KOPT-K1 (cell line): ENCODE data around the gene ERFL.

Experiments used
- H3K27ac ChIP-seq: fragments of 200-600 bp; sonication (generic); 2 replicates; pipeline ENCODE4 v1.5.1; 2016; ENCODE audit warnings: antibody characterized with exemption, mild to moderate bottlenecking, low read depth, low read length; ENCODE audit not compliant: poor library complexity, severe bottlenecking
- H3K36me3 ChIP-seq: fragments of 200-600 bp; sonication (generic); 2 replicates; pipeline ENCODE4 v1.5.1; 2017; ENCODE audit warnings: antibody characterized with exemption, mild to moderate bottlenecking, low read length, moderate library complexity; ENCODE audit not compliant: insufficient read depth
- H3K9me3 ChIP-seq: fragments of 200-600 bp; sonication (generic); 2 replicates; pipeline ENCODE4 v1.5.1; 2017; ENCODE audit warnings: antibody characterized with exemption, low read length, mild to moderate bottlenecking; ENCODE audit not compliant: insufficient read depth, poor library complexity, severe bottlenecking

ERFL gene

GRCh38 chr19:41925208-41926003 lies 2.8 kb downstream of the ERFL start:
- no peak overlapping the region for H3K27ac ChIP-seq
- H3K9me3 ChIP-seq = no peaks in the 10 kb centered on the region
- no peaks in the 10 kb centered on the region for H3K36me3 ChIP-seq

- Histone ChIP-seq H3K27ac (no peak overlapping the region), H3K9me3 (no peaks in the 10 kb centered on the region), H3K36me3 (no peaks in the 10 kb centered on the region)
Observed at GRCh38 chr19:41924151-41925145, 3.8 kb downstream of the ERFL start.

DNA sequence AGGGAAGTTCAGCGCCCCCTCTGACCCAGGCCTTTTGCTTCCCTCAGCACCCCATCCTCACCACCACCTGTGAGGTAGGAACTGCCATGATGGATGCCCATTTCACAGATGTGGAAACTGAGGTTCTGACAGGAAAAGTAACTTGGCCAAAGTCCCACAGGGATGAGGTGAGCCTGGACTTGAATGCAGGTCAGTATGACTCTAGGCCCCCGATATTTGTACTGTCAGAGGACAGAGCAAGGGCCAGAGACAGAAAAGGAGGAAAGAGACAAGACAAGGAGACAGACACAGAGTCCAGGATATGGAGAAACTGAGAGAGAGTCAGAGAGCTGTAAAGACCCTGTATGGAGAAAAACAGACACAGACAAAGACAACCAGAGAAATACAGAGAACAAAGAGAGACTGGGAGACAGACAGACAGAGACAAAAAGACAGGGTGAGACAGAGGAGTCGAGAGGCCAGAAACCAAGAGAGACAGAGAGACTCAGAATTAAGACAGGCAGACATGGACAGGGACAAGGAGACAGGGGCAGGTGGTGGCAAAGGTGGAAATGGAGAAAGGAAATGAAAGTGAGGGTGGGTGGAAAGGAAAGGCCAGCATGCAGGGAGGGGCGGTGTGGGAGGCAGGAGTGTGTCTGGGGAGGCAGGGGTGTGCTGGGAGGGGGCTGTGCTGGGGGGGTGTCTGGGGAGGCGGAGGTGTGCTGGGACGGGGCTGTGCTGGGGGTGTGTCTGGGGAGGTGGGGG lies 5.0 kb downstream of the ERFL start:
- H3K9me3 ChIP-seq = no peaks in the 10 kb centered on the region

GRCh38 chr19:41922585-41922984 lies 5.7 kb downstream of the ERFL start:
- no peaks in the 10 kb centered on the region for H3K9me3 ChIP-seq
- no peaks in the 10 kb centered on the region for H3K36me3 ChIP-seq
- no peak overlapping the region for H3K27ac ChIP-seq

More for the DNA sequence above, 5.0 kb downstream of the ERFL start:
- no peaks in the 10 kb centered on the region for H3K36me3 ChIP-seq
- H3K27ac ChIP-seq = no peak overlapping the region

- Histone ChIP-seq H3K9me3 (no peaks in the 10 kb centered on the region), H3K36me3 (no peaks in the 10 kb centered on the region), H3K27ac (no peak overlapping the region)
Observed at GRCh38 chr19:41921577-41922576, 6.4 kb downstream of the ERFL start.

GRCh38 chr19:41920882-41921576 lies 7.2 kb downstream of the ERFL start:
- no peak overlapping the region for H3K27ac ChIP-seq
- H3K36me3 ChIP-seq = no peaks in the 10 kb centered on the region

DNA sequence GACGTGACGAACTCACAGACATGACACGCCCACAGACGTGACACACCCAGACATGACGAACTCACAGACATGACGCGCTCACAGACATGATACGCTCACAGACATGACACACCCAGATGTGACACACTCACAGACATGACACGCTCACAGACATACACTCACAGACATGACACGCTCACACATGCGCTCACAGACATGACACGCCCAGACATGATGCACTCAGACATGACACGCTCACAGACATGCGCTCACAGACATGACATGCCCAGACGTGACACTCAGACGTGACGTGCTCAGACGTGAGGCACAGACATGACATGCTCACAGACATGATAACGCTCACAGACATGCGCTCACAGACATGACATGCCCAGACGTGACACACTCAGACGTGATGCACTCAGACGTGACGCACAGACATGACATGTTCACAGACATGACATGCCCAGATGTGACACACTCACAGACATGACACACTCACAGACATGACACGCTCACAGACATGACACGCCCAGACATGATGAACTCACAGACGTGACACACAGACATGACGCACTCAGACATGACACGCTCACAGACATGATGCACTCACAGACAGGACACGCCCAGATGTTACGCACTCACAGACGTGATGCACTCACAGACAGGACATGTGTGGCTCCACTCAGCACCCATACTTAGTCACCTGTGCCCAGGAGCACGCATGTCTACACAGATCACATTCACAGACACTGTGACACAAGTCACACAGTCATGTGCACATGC lies 8.1 kb downstream of the ERFL start:
- no peaks in the 10 kb centered on the region for H3K36me3 ChIP-seq
- H3K9me3 ChIP-seq = no peaks in the 10 kb centered on the region
- no peak overlapping the region for H3K27ac ChIP-seq

More at GRCh38 chr19:41920882-41921576, 7.2 kb downstream of the ERFL start:
- H3K9me3 ChIP-seq = no peaks in the 10 kb centered on the region

DNA sequence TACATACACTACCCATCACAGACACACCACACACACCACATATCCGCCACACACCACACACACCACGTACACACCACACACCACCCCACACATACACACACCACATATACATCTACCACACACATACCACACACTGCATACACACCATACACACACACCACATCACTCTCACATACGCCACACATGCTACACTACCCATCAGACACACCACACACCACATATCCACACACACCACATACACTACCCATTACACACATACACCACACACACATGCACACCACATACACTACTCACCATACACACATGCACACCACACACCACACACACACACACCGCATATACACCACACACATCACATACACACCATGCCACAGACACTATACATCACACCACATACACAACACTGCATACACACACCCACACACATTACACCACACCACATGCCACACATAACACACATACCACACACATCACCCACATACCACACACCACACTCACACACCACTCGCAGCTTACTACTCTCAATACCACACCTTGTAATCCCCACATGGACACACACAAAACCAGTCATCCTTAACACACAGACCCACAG lies 9.5 kb downstream of the ERFL start:
- H3K36me3 ChIP-seq = no peaks in the 10 kb centered on the region
- no peaks in the 10 kb centered on the region for H3K9me3 ChIP-seq
- no peak overlapping the region for H3K27ac ChIP-seq

DNA sequence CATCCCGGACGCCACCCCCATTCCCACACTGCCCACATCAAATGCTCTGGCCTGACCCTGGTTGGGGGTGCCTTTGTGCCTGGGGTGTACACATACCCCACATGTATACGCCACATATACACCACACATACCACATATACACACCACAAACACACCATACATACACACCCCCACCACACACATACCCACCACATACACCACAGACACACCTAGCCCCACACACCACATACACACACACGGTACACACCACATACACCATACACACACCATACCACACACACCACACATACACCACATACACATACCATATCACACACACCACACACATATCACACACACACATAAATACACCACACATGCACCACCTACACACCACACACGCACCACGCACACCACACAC lies 10.2 kb downstream of the ERFL start:
- Histone ChIP-seq H3K27ac (no peak overlapping the region), H3K9me3 (no peaks in the 10 kb centered on the region), H3K36me3 (no peaks in the 10 kb centered on the region)

- Histone ChIP-seq H3K9me3 (no peaks in the 10 kb centered on the region), H3K27ac (no peak overlapping the region), H3K36me3 (no peaks in the 10 kb centered on the region)
Observed at GRCh38 chr19:41917676-41918075, 10.6 kb downstream of the ERFL start.

- no peaks in the 10 kb centered on the region for H3K36me3 ChIP-seq
- H3K9me3 ChIP-seq = no peaks in the 10 kb centered on the region
- H3K27ac ChIP-seq = no peak overlapping the region
Observed at GRCh38 chr19:41915776-41916414, 12.4 kb downstream of the ERFL start.

DNA sequence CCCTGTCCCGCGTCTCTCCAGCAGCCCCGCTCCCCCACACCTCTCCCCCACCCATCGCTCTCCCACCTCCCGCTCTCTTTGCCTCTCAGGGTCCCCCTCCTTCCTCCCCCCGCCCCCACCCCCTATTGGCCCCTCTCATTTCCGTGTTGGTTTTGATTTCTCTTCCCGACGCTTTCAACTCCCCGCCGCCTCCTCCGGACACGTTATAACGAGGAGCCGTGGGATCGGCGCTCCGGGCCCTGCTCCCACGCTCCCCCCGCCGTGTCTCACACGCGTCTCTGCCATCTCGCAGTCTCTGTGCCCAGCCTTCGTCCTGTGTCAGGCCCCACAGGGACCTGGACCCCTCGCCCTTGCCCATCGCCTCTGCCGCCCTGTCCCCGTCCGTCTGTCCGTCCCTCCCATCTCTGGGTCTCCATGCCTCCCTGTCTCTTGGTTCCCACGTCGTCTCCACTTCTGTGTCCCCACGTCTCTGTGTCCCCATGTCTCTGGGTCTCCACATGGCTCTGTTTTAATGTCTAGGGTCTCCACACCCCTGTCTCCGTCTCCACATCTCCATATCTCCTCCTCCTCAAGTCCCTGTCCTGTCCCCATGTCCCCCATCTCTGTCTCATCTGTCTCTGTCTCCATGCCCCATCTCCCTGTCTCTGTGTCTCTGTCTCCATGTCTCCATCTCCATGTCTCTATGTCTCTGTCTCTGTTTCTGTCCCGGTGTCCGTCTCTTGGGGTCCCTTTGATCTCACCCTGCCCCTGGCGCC lies 13.1 kb downstream of the ERFL start:
- H3K27ac ChIP-seq = peak overlapping the region; percentile 6
- H3K9me3 ChIP-seq = no peaks in the 10 kb centered on the region
- no peaks in the 10 kb centered on the region for H3K36me3 ChIP-seq
